ACHN (cell line): ENCODE results near the gene MAP3K4.
"Not testable (repeated sequence)": the region's sequence is repeated elsewhere in the genome, so short reads cannot be mapped to it uniquely, and the experiment has no call there.

Experiments used
- DNase-seq: peaks from one replicate; pipeline ENCODE4 v3.0.0-alpha.2; 2015
- in situ Hi-C: cut with HindIII; loops from 2 replicates; pipeline ENCODE4 v1.10.0; 2017; ENCODE audit warnings: low sequenced_read_pairs, low pct_ligation_motif_present, low pct_unique_long_range_greater_than_20kb

The MAP3K4 gene

GRCh38 chr6:160966493-160967229 is 24.9 kb upstream of the MAP3K4 start:
- in situ Hi-C loops, result no loop called here
- DNase-seq, result no peak

GRCh38 chr6:160967351-160967750 is 24.2 kb upstream of the MAP3K4 start:
- in situ Hi-C loops, result no loop called here

GRCh38 chr6:160967833-160968232 is 23.7 kb upstream of the MAP3K4 start:
- in situ Hi-C loops, result no loop called here
- no peak for DNase-seq

More at GRCh38 chr6:160967351-160967750, 24.2 kb upstream of the MAP3K4 start:
- no peak for DNase-seq

- in situ Hi-C loops, result no loop called here
- DNase-seq, result no peak
These were observed 20.4 kb upstream of the MAP3K4 start for GRCh38 chr6:160971171-160971570.

GRCh38 chr6:160972111-160972510 is 19.5 kb upstream of the MAP3K4 start:
- in situ Hi-C loops, result no loop called here
- no peak for DNase-seq

- in situ Hi-C loops, DNase-seq: not testable (repeated sequence)
These were observed 19.0 kb upstream of the MAP3K4 start for GRCh38 chr6:160972594-160972993.

- DNase-seq, result no peak
- in situ Hi-C loops, result no loop called here
These were observed 18.0 kb upstream of the MAP3K4 start for GRCh38 chr6:160973311-160974250.

- no peak for DNase-seq
- in situ Hi-C loops, result no loop called here
These were observed 17.2 kb upstream of the MAP3K4 start for GRCh38 chr6:160974304-160974771.

- no peak for DNase-seq
- in situ Hi-C loops, result no loop called here
These were observed 16.4 kb upstream of the MAP3K4 start for GRCh38 chr6:160975162-160975561.

- DNase-seq, in situ Hi-C loops: not testable (repeated sequence)
These were observed 15.6 kb upstream of the MAP3K4 start for GRCh38 chr6:160975961-160976360.

GRCh38 chr6:160978141-160978901 is 13.2 kb upstream of the MAP3K4 start:
- no peak for DNase-seq
- in situ Hi-C loops, result no loop called here

- in situ Hi-C loops, result no loop called here
- DNase-seq, result no peak
These were observed 12.4 kb upstream of the MAP3K4 start for GRCh38 chr6:160979061-160979708.

GRCh38 chr6:160983377-160983948 is 8.1 kb upstream of the MAP3K4 start:
- in situ Hi-C loops, DNase-seq: not testable (repeated sequence)

GRCh38 chr6:160986851-160987250 is 4.7 kb upstream of the MAP3K4 start:
- DNase-seq, result no peak
- in situ Hi-C loops, result no loop called here

- in situ Hi-C loops, result no loop called here
These were observed 4.3 kb upstream of the MAP3K4 start for GRCh38 chr6:160987265-160987664.

GRCh38 chr6:160990847-160991405 is 643 bp upstream of the MAP3K4 start:
- DNase-seq, result no peak
- in situ Hi-C loops, result no loop called here

More at GRCh38 chr6:160987265-160987664, 4.3 kb upstream of the MAP3K4 start:
- no peak for DNase-seq

- DNase-seq, result peak; percentile 63
- in situ Hi-C loops, result no loop called here
These were observed 751 bp downstream of the MAP3K4 start for GRCh38 chr6:160992061-160992979.
